ENCODE measurements around the gene GRID1.

GRCh38 chr10:86399879-86400704 lies 33.5 kb upstream of the GRID1 start:
- no peak for TF ChIP-seq POLR2A (IDR thresholded peaks at IDR 0.05)
- TF ChIP-seq CTCF (IDR thresholded peaks at IDR 0.05): peak in 1 of 3 donors; percentile 85

Data from lower leg skin (tissue), 3 donors.